Measurements from ENCODE around the gene ZFYVE9.

GRCh38 chr1:52249831-52250230, 107.9 kb downstream of the ZFYVE9 start:
- TF ChIP-seq CTCF (IDR thresholded peaks at IDR 0.05) (no peak), POLR2AphosphoS5 (IDR thresholded peaks at IDR 0.05) (no peak), POLR2A (IDR thresholded peaks at IDR 0.05; ENCODE audit: low read depth) (no peak), EP300 (IDR thresholded peaks at IDR 0.05) (no peak)
